ENCODE measurements around the gene PPME1. TPM values are rescaled to one million over a fixed set of nuclear protein-coding genes. Genes with fewer than 3 reads are reported as not detected.

Gene PPME1
- total RNA-seq, 1 donor from 2014 or later = 401 TPM

GRCh38 chr11:74283580-74284180 is 112.6 kb downstream of the PPME1 start:
- Mint-ChIP-seq H3K4me1 (ENCODE audit: low read depth, unreplicated experiment) (peaks cover 19% of the 10 kb centered on the region), H3K27me3 (ENCODE audit: low read depth, unreplicated experiment) (no peaks in the 10 kb centered on the region), H3K36me3 (ENCODE audit: low read depth, unreplicated experiment) (no peaks in the 10 kb centered on the region), H3K27ac (ENCODE audit: unreplicated experiment) (no peak overlapping the region), H3K4me3 (ENCODE audit: unreplicated experiment) (no peak overlapping the region), H3K9me3 (ENCODE audit: unreplicated experiment) (peaks cover 4% of the 10 kb centered on the region)
- Histone ChIP-seq H3K27me3 (ENCODE audit: insufficient read depth, low read length) (no peaks in the 10 kb centered on the region), H3K27ac (ENCODE audit: low read depth, low read length) (no peak overlapping the region), H3K4me3 (ENCODE audit: insufficient read depth, low read depth, low read length) (no peak overlapping the region), H3K36me3 (ENCODE audit: insufficient read depth, low read length) (no peaks in the 10 kb centered on the region), H2AFZ (ENCODE audit: low read depth, low read length) (no peak overlapping the region), H4K20me1 (ENCODE audit: insufficient read depth, low read length) (no peaks in the 10 kb centered on the region), H3K4me2 (ENCODE audit: low read length) (no peak overlapping the region), H3K4me1 (ENCODE audit: insufficient read depth, low read length) (peaks cover 21% of the 10 kb centered on the region), H3K9me3 (ENCODE audit: insufficient read depth, low read depth, low read length) (peaks cover 2% of the 10 kb centered on the region), H3K79me2 (ENCODE audit: insufficient read depth, low read length) (no peaks in the 10 kb centered on the region), H3K9ac (ENCODE audit: low read length) (no peak overlapping the region)
- no peak for FAIRE-seq
- no peak for DNase-seq (ENCODE audit: low read depth)
- no peak for TF ChIP-seq EZH2 (IDR thresholded peaks at IDR 0.05; ENCODE audit: insufficient read depth, low read length)
- no peak for TF ChIP-seq CTCF (IDR thresholded peaks at IDR 0.05; ENCODE audit: insufficient read depth, low read depth, low read length)

- H3K4me3 ChIP-seq (ENCODE audit: insufficient read depth, low read depth, low read length) = no peak overlapping the region
- no peak overlapping the region for H2AFZ ChIP-seq (ENCODE audit: low read depth, low read length)
- H3K9ac ChIP-seq (ENCODE audit: low read length) = no peak overlapping the region
- FAIRE-seq = no peak
- no peak overlapping the region for H3K4me2 ChIP-seq (ENCODE audit: low read length)
- H3K36me3 ChIP-seq (ENCODE audit: insufficient read depth, low read length) = no peaks in the 10 kb centered on the region
- no peak for DNase-seq (ENCODE audit: low read depth)
- peaks cover 18% of the 10 kb centered on the region for H3K4me1 ChIP-seq (ENCODE audit: insufficient read depth, low read length)
- no peak overlapping the region for H3K27ac ChIP-seq (ENCODE audit: low read depth, low read length)
- H3K79me2 ChIP-seq (ENCODE audit: insufficient read depth, low read length) = no peaks in the 10 kb centered on the region
- Mint-ChIP-seq H3K4me3 (ENCODE audit: unreplicated experiment) (no peak overlapping the region), H3K9me3 (ENCODE audit: unreplicated experiment) (peaks cover 4% of the 10 kb centered on the region), H3K27ac (ENCODE audit: unreplicated experiment) (no peak overlapping the region), H3K4me1 (ENCODE audit: low read depth, unreplicated experiment) (peaks cover 11% of the 10 kb centered on the region), H3K36me3 (ENCODE audit: low read depth, unreplicated experiment) (no peaks in the 10 kb centered on the region), H3K27me3 (ENCODE audit: low read depth, unreplicated experiment) (no peaks in the 10 kb centered on the region)
- no peak for TF ChIP-seq EZH2 (IDR thresholded peaks at IDR 0.05; ENCODE audit: insufficient read depth, low read length)
- TF ChIP-seq CTCF (IDR thresholded peaks at IDR 0.05; ENCODE audit: insufficient read depth, low read depth, low read length) = no peak
- H3K9me3 ChIP-seq (ENCODE audit: insufficient read depth, low read depth, low read length) = peaks cover 2% of the 10 kb centered on the region
- no peaks in the 10 kb centered on the region for H4K20me1 ChIP-seq (ENCODE audit: insufficient read depth, low read length)
- H3K27me3 ChIP-seq (ENCODE audit: insufficient read depth, low read length) = no peaks in the 10 kb centered on the region
These were observed 113.4 kb downstream of the PPME1 start for GRCh38 chr11:74284466-74284865.

- Histone ChIP-seq H3K79me2 (ENCODE audit: insufficient read depth, low read length) (no peaks in the 10 kb centered on the region), H3K4me2 (ENCODE audit: low read length) (peak overlapping the region; percentile 50), H3K36me3 (ENCODE audit: insufficient read depth, low read length) (no peaks in the 10 kb centered on the region), H4K20me1 (ENCODE audit: insufficient read depth, low read length) (no peaks in the 10 kb centered on the region), H3K9me3 (ENCODE audit: insufficient read depth, low read depth, low read length) (no peaks in the 10 kb centered on the region), H3K4me1 (ENCODE audit: insufficient read depth, low read length) (peaks cover 15% of the 10 kb centered on the region), H3K4me3 (ENCODE audit: insufficient read depth, low read depth, low read length) (no peak overlapping the region), H3K27ac (ENCODE audit: low read depth, low read length) (peak overlapping the region; percentile 79), H2AFZ (ENCODE audit: low read depth, low read length) (peak overlapping the region; percentile 27), H3K27me3 (ENCODE audit: insufficient read depth, low read length) (no peaks in the 10 kb centered on the region), H3K9ac (ENCODE audit: low read length) (peak overlapping the region; percentile 61)
- Mint-ChIP-seq H3K27ac (ENCODE audit: unreplicated experiment) (peak overlapping the region; percentile 60), H3K36me3 (ENCODE audit: low read depth, unreplicated experiment) (peaks cover 2% of the 10 kb centered on the region), H3K9me3 (ENCODE audit: unreplicated experiment) (no peaks in the 10 kb centered on the region), H3K4me3 (ENCODE audit: unreplicated experiment) (no peak overlapping the region), H3K27me3 (ENCODE audit: low read depth, unreplicated experiment) (peaks cover 4% of the 10 kb centered on the region), H3K4me1 (ENCODE audit: low read depth, unreplicated experiment) (peaks cover 9% of the 10 kb centered on the region)
- TF ChIP-seq CTCF (IDR thresholded peaks at IDR 0.05; ENCODE audit: insufficient read depth, low read depth, low read length) (no peak), EZH2 (IDR thresholded peaks at IDR 0.05; ENCODE audit: insufficient read depth, low read length) (no peak)
- FAIRE-seq = peak; percentile 83
- peak; percentile 98 for DNase-seq (ENCODE audit: low read depth)
These were observed 117.1 kb downstream of the PPME1 start for GRCh38 chr11:74288161-74288560.

All from astrocyte (in vitro differentiated cells and primary cell).